DMS153 (cell line): Measurements from ENCODE around the gene GPR89B.
"Not testable (repeated sequence)": the region's sequence is repeated elsewhere in the genome, so short reads cannot be mapped to it uniquely, and the experiment has no call there.

Experiments
- DNase-seq: peaks from one replicate; lab custom pipeline; 2025; lab: John Stamatoyannopoulos, UW

Gene GPR89B

DNA sequence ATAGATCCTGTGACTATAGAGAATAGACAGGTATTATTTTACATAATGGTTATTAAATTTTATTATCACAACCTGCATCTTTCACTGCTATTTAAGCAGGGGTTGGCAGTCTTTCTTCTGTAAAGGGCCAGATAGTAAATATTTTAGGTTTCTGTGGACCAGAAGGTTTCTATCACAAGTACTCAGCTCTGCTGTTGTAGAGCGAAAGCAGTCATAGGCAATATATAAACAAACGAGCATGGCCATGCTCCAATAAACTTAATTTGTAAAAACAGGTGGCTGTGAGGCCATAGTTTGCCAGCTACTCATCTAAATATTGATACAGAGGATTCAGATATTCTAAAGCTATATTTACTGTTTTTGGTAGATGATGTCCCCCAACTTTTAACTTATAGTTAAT lies 12.2 kb downstream of the GPR89B start:
- DNase-seq = not testable (repeated sequence)

DNA sequence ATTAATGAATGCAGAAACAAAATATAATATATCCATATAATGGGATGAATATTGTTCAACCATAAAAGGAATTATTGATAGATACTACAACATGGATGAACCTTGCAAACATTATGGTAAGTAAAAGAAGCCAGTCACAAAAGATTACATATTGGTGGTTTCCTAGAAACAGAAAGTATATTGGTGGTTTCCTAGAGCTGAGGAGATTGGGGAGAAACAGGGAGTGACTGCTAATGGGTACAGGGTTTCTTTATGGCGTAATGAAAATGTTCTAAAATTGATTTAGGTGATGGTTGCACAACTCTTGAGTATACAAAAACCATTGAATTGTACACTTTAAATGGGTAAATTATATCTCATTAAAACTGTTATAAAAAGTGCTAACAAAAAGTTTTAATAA lies 14.3 kb downstream of the GPR89B start:
- DNase-seq = not testable (repeated sequence)

DNA sequence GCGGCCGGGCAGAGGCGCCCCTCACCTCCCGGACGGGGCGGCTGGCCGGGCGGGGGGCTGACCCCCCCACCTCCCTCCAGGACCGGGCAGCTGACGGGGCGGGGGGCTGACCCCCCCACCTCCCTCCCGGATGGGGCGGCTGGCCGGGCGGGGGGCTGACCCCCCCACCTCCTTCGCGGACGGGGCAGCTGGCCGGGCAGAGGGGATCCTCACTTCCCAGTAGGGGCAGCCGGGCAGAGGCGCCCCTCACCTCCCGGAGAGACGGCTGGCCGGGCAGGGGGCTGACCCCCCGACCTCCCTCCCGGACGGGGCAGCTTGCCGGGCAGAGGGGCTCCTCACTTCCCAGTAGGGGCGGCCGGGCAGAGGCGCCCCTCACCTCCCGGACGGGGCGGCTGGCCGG lies 21.3 kb downstream of the GPR89B start:
- not testable (repeated sequence) for DNase-seq

DNA sequence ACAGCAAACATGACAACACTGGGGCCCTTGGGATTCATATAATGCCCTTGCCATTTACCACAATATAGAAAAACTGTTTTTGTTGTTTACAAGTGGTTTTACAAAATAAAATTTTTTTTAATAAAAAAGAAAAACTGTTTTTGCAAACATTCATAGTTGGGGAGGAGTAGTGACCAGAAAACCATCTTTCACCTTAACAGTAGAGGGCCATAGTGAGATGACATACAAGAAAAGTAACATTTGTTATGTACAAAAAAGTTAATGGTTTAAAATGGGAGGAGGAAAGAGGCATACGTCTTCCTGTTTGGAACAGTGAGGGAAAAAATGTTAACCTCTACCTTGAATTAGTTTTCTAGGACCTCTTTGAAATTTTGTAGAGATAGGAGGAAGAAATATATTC lies 30.7 kb downstream of the GPR89B start:
- DNase-seq = not testable (repeated sequence)

DNA sequence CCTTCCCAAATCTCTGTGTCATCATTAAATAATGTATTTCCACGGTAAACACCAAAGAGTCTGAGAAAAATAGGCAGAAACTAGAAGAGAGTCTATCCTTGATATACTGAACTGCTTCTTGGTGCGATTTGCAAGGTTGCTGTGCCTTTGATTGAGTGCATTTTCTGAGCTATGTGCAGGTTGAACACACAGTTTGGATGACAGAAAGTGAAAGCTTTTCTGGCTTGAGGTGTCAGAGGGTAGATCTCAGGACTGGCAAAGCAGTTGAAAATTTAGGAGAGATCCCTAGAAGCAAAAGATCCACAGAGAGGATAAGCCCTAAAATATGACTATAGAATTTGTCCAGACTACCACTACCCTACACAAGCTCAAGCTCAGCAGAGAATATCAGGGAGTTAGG lies 31.5 kb downstream of the GPR89B start:
- not testable (repeated sequence) for DNase-seq

DNA sequence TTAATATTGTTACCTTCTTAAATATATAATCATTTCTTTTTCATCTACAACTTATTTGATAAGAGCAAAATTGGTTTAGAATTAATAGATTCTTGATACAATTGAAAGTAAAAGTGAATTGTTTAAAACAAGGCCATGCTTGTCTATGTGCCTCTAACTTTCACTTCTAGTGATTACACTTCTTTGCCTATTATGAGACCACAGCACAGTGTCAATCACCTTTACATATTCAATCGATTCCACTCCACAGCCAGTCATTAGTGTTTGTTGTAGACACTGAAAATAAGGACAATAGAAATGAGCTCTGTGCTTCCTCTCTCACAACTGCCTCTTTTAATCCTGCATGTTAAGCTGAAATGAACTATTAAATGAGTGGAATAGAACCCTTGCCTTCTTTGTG lies 36.4 kb downstream of the GPR89B start:
- not testable (repeated sequence) for DNase-seq

DNA sequence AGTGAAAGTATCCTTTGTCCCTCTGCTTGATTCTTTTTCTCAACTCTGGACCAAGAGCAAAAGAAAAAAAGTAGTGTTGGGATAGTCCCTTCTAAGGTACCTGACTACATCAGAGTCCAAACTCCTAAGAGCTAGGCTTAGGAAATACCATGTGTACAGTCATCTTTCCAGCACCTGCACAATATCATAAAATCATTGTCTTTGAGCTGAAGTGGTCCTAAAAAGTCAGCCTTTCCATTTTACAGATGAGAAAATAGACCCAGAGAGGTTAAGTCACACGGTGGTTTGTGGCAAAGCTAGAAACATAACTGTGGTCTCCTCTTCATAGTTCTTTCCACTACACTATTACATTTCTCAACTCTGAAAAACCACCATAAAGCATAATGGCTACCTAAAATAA lies 38.4 kb downstream of the GPR89B start:
- not testable (repeated sequence) for DNase-seq

DNA sequence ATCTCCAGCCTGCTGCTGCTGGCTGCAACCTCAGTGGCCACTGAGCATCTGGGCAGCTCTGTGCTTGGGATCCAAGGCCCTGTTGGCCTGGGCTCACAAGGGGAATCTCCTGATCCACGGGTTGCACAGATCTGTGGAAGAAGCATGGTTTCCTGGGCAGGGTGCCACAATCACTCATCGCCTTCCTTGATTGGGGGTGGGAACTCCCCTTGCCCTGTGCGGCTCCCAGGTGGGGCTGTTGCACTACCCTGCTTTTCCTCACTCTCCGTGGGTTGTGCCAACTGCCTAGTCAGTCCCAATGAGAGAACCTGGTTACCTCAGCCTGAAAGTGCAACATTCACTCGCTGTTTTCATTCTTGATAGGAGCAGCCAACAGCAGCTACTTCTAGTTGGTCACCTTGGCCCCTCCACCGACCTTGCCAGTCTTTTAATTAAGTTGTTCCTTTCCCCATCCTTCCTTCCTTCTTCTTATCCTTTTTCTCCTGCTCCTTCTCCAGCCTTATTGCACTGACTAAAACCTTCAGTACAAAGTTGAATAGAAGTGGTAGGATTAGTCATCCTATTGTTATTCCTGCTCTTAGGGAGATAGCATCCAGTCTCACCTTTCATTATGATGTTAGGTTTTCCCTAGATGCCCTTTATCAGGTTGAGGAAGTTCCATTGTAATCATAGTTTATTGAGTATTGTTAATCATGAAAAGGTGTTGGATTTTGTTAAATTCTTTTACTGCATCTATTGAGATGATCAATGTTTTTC lies 50.9 kb downstream of the GPR89B start:
- not testable (repeated sequence) for DNase-seq

DNA sequence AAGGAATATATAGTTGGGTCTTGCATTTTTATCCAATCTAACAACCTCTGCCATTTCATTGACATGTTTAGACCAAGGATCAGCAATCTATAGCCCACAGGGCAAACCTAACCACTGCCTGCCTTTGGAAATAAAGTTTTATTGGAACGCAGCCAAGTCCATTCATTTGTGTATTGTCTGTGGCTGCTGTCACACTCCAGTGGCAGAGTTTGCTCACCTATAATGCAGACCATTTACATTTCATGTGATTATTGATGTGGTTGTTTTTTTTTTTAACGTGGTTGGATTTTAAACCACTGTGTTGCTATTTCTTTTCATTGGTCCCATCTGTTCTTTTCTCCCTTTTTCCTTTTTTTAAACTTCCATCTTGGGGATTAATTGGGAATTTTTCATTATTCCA lies 57.2 kb downstream of the GPR89B start:
- not testable (repeated sequence) for DNase-seq

DNA sequence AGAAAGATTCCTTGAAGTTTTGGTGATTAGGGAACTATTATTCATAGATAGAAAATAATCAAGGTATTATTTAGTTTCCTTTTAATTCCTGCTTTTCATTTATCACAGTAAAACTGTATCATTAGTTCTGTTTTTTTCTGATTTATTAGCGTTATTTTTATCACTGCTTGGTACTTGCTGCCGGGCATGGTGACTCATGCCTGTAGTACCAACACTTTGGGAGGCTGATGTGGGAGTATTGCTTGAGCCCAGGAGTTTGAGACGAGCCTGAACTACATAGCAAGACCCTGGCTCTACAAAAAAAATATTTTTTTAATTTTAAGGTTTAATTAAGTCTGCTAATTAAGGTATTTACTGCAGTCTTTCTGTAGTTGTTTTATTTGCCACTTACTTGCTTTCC lies 59.7 kb downstream of the GPR89B start:
- DNase-seq = not testable (repeated sequence)

DNA sequence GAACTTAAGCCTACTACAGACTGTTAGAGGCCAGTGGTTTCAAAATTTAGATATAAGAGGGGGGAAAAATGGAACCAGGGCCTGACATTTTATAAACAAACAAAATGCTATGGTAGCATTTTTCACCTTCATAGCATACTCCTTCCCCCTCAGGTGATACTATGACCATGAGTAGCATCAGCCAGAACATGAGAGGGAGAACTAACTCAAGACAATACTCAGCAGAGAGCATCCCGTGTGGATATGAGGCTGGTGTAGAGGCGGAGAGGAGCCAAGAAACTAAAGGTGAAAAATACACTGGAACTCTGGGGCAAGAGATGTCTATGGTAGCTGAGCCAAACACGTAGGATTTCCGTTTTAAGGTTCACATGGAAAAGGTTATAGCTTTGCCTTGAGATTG lies 64.7 kb downstream of the GPR89B start:
- DNase-seq = not testable (repeated sequence)

DNA sequence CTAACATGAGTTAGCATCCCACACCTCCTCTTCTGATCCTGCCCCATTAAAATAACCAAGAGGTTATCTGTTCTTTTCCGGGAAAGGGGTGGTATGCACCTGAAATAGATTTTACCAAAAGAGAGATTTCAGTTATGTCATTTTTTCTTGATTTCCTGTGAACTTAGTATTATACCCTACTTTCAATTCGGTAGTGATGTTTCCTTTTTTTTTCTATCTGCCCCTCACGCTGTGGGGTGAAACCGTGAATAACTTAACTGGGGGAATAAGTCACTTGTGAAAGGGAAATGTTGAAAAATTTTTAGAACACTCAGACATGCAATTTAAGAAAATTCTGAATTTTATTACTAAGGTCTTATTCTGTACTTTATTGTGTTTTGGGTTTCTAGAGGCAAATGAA lies 65.2 kb downstream of the GPR89B start:
- DNase-seq = not testable (repeated sequence)

DNA sequence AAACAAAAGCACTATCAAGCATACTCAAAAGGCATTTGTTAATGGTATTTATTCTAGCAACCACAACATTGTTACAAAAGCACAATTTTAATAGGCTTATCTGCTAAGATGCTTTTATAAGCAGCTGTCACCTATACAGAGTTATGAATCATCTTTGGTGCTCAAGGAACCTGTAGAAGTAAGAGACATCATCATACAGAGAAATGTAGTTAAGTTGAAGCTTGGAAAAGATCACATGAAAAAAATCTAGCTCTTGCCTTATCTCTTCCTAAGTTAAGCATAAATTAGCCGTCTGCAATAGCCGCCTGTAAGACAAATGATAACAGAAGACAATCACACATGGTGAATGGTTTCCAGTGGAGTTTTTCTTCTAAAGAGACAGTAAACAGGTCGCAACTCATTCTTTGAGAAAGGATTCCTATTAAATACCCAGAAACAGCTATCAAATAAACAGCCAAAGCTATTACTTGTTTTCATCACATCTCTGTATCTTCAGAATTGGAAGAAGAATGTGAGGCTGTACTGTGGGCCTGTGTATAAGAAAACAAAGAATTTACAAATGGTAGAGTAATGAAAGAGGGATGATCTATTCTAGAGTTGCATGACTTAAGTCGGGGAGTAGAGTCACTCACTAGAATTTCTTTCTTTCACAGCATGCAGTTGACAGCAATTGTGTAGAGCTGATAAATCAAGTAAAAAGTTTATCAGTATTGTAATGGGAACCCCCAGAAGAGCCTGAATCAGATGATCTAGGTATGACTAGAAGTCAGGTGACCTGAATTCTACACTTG lies 65.8 kb downstream of the GPR89B start:
- not testable (repeated sequence) for DNase-seq

DNA sequence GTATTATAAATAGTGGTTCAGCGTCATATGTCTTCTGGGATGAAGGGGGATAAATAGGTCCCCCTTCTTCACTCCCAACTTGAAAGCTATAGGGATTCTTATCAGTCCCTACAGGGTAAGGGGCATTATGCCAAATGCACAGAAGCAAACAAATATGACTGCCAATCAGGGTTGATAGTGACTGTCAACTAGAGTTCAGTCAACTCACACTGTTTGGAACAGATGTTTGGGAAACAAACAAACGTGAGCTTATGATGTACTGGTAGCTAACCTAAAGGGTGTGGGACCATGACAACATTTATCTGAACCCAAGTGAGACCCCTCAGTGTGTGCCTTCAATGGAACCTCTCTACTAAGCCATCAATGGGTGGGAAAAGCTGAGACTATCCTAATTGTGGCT lies 67.9 kb downstream of the GPR89B start:
- DNase-seq = not testable (repeated sequence)

DNA sequence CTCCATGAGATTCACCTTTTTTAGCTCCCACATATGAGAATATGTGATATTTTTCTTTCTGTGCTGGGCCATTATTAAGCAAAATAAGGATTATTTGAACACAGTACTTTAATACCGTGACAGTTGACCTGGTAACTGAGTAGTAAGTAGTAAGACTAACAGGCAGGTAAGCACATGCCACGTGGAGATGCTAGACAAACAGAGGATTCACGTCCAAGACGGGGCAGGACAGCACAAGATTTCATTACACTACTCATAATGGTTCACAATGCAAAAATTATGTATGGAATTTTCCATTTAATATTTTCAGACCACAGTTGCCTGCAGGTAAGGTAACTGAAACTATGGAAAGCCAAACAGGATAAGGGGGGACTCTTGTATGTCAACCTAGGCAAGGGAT lies 79.5 kb downstream of the GPR89B start:
- not testable (repeated sequence) for DNase-seq

DNA sequence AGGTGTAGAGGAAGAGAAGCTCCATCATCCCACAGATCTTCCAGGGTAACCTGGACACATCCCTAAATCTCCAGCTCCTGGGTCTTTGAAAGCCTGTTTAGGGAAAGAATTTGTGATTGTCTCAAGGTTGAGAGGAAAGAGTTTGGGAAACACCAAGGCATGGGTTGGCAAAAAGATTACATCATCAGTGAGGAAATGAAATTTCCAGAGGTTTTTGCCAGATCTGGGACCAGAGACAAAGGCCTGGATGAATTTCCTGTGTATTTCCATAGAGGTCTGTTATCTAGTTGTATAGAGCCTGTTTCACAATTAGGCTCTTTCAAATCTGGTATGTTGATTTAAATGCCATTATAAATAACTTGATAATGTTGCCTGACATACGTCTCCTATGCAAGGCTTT lies 82.3 kb downstream of the GPR89B start:
- DNase-seq = no peak

DNA sequence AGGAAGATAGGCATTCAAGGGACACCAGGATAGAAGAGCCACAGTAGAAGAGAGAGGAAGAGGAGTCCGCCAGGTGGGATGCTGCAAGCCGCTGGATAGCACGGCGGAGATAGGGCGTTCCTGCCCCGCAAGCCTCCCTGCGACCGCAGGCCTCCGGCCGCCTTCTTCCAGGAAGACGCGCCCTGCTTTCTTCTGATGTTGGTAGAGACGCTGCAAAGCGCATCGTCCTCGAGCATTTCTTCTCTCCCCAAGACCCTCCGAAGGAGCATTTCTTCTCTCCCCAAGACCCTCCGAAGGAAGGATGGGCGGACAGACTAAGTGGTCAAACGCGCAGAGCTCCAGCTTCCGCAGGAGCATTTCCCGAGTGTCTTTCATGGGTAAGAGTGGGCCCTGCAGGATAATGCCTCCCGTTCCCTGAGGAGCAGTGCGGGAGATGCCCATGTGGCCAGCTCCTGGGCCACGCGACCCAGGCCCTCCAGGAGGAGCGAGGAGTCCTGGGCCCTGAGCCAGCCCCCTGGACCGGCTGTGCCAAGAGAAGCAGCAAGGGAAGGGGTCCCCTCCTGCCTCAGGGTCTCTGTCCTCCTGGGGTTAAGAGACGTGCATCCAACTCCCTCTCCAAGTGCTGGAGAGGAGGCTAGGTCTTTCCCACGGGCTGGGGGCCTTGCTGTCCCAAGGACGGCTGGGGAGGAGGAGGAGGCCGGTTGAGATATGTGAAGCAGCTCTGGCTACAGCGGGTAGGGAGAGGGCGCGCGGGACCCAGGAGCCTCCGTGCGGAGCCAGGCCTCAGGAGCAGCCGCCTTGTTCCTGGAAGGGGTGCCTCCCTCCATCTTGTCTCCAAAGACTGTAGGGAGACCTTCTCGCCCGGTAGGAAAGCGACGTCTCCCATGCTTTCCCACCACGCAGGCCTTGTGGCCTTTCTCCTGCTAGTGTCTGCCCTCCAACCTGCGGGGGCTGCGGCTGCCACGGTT lies 85.2 kb downstream of the GPR89B start:
- DNase-seq = not testable (repeated sequence)

DNA sequence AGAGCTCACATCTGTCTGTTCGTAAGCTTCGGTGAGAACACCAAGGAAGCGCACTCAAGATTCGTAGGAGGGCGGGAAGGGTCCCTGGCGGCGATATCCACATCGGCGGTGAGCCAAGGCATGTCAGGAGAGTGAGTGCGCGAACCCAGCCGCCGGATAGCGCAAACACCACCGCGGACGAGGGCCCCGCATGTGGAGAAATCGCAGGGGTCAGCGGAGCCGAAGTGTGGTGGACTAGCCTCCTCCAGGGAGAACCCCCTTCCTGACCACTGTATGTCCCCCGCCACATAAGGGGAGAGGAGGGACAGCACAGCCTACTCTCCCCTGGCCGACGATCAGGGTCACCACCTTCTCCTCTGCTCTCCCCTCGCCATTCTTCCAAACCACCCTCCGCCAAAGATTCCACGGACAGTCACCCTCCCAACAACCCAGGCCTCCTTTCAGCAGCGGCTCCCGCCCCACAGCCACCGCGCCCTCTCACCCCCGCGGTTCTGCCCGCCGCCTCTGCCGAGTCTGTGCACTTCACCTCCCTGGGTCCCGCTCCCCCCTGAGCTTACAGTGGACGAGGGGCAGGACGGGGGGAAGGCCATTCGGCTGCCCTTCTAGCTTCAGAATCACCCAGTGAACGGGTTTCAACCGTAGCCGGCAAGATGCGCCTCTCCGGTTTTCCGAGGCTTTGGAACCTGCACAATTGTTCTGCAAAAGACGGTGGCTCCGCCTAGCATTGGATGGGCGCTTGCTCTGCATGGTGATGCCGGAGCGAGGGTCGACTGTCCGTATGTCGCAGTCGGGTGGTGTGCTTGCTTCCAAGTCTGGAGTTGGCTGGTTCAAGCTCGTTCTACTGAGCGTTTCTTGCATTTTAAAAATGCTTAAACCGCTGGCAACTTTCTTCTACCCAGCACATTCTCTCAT lies 86.3 kb downstream of the GPR89B start:
- not testable (repeated sequence) for DNase-seq

DNA sequence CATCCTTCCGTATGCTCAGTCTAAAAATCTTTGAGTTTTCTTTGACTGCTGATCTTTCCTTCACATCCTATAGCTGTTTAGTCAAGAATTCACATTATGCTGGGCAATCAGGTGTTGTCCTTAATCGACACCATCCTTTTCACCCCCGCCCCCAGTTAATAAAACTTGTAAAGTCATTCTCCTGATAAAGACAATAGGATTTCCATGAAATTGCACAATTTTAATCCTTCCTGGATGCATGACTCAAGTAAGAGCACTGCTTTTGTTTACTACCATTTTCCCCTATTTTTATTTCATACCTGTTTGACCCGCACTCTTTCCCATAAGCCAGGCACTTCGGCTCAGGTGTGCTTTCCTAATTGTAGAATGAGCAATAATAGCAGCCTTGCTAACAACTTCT lies 96.7 kb downstream of the GPR89B start:
- not testable (repeated sequence) for DNase-seq

DNA sequence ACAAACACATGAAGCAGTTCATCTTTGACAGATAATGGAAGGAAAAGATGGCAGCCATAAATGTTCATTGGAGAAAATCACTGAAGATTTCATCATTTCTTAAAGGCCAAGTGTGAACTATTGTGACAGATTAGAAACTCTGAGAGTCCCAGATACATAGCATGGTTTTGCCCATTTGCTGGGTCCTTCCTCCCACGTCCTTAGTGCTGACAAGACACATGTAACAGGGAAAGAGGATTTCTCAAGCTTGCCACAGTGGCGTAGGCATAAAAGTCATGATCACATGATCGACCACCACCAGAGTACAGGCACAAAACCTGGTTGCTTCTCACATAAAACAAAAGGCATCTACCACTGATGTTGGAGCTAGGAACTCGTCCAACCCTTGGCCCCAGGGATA lies 98.8 kb downstream of the GPR89B start:
- DNase-seq = not testable (repeated sequence)

DNA sequence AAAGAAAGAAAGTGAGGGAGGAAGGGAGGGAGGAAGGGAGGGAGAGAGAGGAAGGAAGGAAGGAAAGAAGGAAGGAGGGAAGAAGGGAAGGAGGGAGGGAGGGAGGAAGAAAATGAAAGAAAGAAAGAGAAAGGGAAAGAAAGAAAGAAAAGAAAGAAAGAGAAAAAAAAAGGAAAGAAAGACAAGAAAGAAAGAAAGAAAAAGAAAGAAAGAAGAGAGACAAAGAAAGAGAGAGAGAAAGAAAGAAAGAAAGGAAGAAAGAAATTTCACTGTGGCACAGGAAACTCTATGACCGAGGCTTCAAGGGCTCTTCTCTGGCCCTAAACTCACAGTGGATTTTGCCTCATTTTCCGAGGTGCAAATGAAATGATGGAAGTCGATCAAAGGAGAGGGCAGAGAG lies 104.0 kb downstream of the GPR89B start:
- DNase-seq = not testable (repeated sequence)
